Common myeloid progenitor, CD34-positive (primary cell): ENCODE measurements around the gene CDH12.
"Not testable (repeated sequence)": the region's sequence is repeated elsewhere in the genome, so short reads cannot be mapped to it uniquely, and the experiment has no call there.

Source experiments
- CTCF ChIA-PET: fragments of 350-600 bp; sonication (Branson Sonifier 250); formaldehyde crosslinking; loops from one replicate; lab custom pipeline; 2021; ENCODE audit warnings: antibody characterized with exemption; lab: Charles Lee
- POLR2A ChIA-PET: fragments of 350-600 bp; sonication (Branson Sonifier 250); formaldehyde crosslinking; loops from one replicate; lab custom pipeline; 2021; ENCODE audit warnings: antibody characterized with exemption; lab: Charles Lee
- DNase-seq, 3 donors: peaks; one replicate each; pipeline versions ENCODE4 v3.0.0 to v3.0.0-alpha.2; 2013
- H3K27ac ChIP-seq, 2 experiments: 1 replicate in 1 of 2; 2 replicates in 1 of 2; pipeline ENCODE4 v1.7.0; 2013; ENCODE audit warnings: inconsistent platforms in 2 of 2, low read length in 2 of 2, mild to moderate bottlenecking in 2 of 2, low read depth in 1 of 2, moderate library complexity in 1 of 2; ENCODE audit not compliant: severe bottlenecking in 2 of 2, insufficient read depth in 1 of 2, poor library complexity in 1 of 2
- H3K27me3 ChIP-seq, 5 experiments: replicated peaks in 2 of 5; 1 replicate in 3 of 5; 2 replicates in 2 of 5; pipeline versions ENCODE4 v1.6.1 to v1.7.0; 2013; ENCODE audit warnings: low read length in 4 of 5, mild to moderate bottlenecking in 2 of 5, moderate library complexity in 2 of 5, inconsistent platforms in 1 of 5; ENCODE audit not compliant: insufficient read depth in 5 of 5, control insufficient read depth in 4 of 5
- H3K36me3 ChIP-seq, 4 experiments: 1 replicate in 2 of 4; 2 replicates in 2 of 4; pipeline versions ENCODE4 v1.6.1 to v1.7.0; 2013; ENCODE audit warnings: low read length in 3 of 4, control low read depth in 1 of 4, mild to moderate bottlenecking in 1 of 4; ENCODE audit not compliant: control insufficient read depth in 4 of 4, insufficient read depth in 4 of 4
- H3K4me1 ChIP-seq, 4 experiments: 1 replicate in 3 of 4; 2 replicates in 1 of 4; pipeline versions ENCODE4 v1.6.1 to v1.7.1; 2013; ENCODE audit warnings: low read length in 3 of 4, mild to moderate bottlenecking in 3 of 4, control low read depth in 1 of 4, inconsistent platforms in 1 of 4, moderate library complexity in 1 of 4; ENCODE audit not compliant: control insufficient read depth in 4 of 4, insufficient read depth in 4 of 4; ENCODE audit errors: control extremely low read depth in 1 of 4
- H3K4me3 ChIP-seq, 7 experiments: 1 replicate in 4 of 7; 2 replicates in 3 of 7; pipeline versions ENCODE4 v1.5.1 to v1.7.0; 2013; ENCODE audit warnings: mild to moderate bottlenecking in 7 of 7, low read length in 6 of 7, moderate library complexity in 6 of 7, inconsistent platforms in 2 of 7, low read depth in 2 of 7, control low read depth in 1 of 7; ENCODE audit not compliant: insufficient read depth in 4 of 7, control insufficient read depth in 1 of 7; ENCODE audit errors: extremely low read depth in 1 of 7
- H3K9me3 ChIP-seq, 5 experiments: 1 replicate in 4 of 5; 2 replicates in 1 of 5; pipeline versions ENCODE4 v1.6.1 to v1.7.1; 2013; ENCODE audit warnings: low read length in 4 of 5, mild to moderate bottlenecking in 2 of 5, inconsistent platforms in 1 of 5, low read depth in 1 of 5, moderate library complexity in 1 of 5; ENCODE audit not compliant: control insufficient read depth in 4 of 5, insufficient read depth in 2 of 5; ENCODE audit errors: control extremely low read depth in 1 of 5
- WGBS: methylation state at CpG from one replicate; pipeline ENCODE4 v1.1.5; 2013; ENCODE audit not compliant: insufficient coverage; 5-methylcytosine and 5-hydroxymethylcytosine counted together

Gene CDH12

DNA sequence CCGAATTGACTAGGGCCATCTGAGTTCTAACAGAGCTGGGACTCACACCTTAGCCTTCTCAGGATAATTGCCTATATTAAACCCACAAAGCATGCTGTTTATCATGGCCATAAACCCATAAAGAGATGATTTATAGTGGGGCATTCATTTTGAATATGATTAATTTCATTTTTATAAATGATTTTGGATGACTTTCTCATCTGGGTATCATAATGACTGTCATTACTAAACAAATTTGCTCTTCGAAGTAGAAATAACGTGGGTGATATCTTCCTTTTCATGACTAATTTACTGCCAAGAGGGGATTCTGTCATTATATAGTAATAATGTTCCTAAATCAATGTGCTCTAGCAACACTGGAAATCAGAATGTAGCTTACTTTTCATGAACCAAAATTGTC lies 498.2 kb downstream of the CDH12 start:
- no CpG with 5 or more reads among the region's 3 CpGs for WGBS
- Histone ChIP-seq H3K36me3 (no peaks in the 10 kb centered on the region), H3K27ac (no peak overlapping the region), H3K9me3 (no peaks in the 10 kb centered on the region), H3K27me3 (no peaks in the 10 kb centered on the region), H3K4me1 (no peaks in the 10 kb centered on the region), H3K4me3 (no peak overlapping the region)
- ChIA-PET POLR2A (interaction anchor here (0.5 kb wide), 1 partner anchor 13 kb away, joined by 3 read pairs; no protein-coding TSS in a partner anchor), CTCF (no interaction called here)
- DNase-seq = no peak

DNA sequence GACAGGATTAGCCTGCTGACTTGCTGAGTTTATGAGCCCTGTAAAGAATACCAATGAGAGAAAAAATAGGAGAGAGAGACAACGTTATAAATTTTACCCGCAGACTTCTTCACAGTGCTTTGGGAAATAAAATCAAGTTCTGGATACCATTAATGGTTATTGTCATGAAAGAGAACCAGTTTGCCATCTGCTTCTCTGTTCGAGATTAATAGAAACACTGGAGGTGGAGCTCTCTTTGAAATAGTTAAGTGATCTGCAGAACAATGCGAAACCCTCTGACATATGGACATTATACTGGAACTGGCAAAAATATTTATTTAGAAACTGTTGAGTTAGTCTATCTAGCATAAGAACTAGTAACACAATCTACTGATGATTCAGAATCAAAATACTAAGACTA lies 500.7 kb downstream of the CDH12 start:
- Histone ChIP-seq H3K4me3 (no peak overlapping the region), H3K36me3 (no peaks in the 10 kb centered on the region), H3K4me1 (no peaks in the 10 kb centered on the region), H3K27me3 (no peaks in the 10 kb centered on the region), H3K9me3 (no peaks in the 10 kb centered on the region), H3K27ac (no peak overlapping the region)
- POLR2A ChIA-PET = no interaction called here
- DNase-seq = no peak
- CTCF ChIA-PET = no interaction called here
- WGBS = 97% methylated on average over 3 of the region's 4 CpGs

DNA sequence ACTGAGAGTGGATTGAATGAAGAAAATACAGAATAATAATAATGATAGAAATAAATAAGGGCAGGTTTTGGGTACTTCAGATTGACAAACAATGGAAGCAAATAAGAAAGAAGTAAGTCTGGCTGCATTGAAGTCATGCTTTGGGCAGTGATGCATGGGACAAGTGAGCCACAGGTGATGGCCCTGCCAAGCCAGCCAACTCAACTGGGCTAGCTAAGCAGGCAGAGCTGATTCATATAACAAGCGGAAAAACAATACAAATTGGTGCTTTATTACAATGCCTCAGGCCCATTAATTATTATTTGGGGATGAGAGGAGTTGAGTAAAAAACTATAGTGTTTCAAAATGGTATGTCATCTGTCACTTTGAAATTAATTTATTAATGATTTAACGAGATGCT lies 502.0 kb downstream of the CDH12 start:
- DNase-seq = no peak
- CTCF ChIA-PET = no interaction called here
- no peaks in the 10 kb centered on the region for H3K9me3 ChIP-seq
- no peak overlapping the region for H3K27ac ChIP-seq
- no peaks in the 10 kb centered on the region for H3K27me3 ChIP-seq
- no peaks in the 10 kb centered on the region for H3K4me1 ChIP-seq
- H3K36me3 ChIP-seq = no peaks in the 10 kb centered on the region
- no peak overlapping the region for H3K4me3 ChIP-seq
- WGBS = no CpG with 5 or more reads among the region's 2 CpGs
- POLR2A ChIA-PET = no interaction called here

DNA sequence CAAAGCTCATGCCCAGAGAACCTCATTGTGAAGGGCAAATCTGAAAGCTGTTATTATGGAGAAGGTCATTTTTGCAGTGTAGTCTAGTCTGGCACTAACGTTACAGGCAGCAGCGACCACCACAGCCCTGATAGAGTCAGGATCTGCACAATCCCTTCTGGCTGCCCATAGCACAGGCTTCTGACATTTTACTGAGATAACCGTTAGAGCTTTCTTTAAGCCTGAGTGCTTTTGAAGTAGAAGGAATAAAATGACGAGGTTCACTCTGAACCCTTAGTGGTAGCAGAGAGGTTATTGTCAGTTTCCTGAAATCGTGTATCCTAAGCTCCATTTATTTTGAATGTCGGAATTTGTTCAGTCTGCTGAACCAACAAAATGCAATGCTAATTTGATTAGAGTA lies 505.1 kb downstream of the CDH12 start:
- Histone ChIP-seq H3K36me3 (no peaks in the 10 kb centered on the region), H3K9me3 (no peaks in the 10 kb centered on the region), H3K27me3 (no peaks in the 10 kb centered on the region), H3K4me1 (no peaks in the 10 kb centered on the region), H3K4me3 (no peak overlapping the region), H3K27ac (no peak overlapping the region)
- WGBS = 92% methylated on average over 2 of the region's 6 CpGs
- CTCF ChIA-PET = no interaction called here
- POLR2A ChIA-PET = no interaction called here
- no peak for DNase-seq

DNA sequence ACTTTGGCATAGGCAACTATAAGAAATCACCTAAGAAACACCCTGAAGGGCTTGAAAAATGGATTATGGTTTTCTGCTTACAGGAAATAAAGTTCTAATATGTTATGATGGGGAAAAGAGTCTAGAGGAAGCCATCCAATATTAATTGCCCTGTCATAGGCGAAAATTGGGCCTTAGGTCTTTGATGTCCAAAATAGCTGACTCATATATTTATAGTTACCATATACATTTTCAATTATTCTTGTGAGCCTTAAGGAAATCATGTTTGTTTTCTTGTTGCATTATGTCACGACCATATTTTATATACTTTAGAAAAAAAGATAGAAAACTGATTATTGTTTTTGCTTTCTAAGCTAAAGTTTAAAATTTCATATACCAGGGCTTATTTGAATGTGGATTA lies 509.1 kb downstream of the CDH12 start:
- Histone ChIP-seq H3K9me3 (no peaks in the 10 kb centered on the region), H3K4me1 (no peaks in the 10 kb centered on the region), H3K27me3 (no peaks in the 10 kb centered on the region), H3K27ac (no peak overlapping the region), H3K36me3 (no peaks in the 10 kb centered on the region), H3K4me3 (no peak overlapping the region)
- no peak for DNase-seq
- POLR2A ChIA-PET = no interaction called here
- CTCF ChIA-PET = no interaction called here
- no CpG with 5 or more reads among the region's 2 CpGs for WGBS

DNA sequence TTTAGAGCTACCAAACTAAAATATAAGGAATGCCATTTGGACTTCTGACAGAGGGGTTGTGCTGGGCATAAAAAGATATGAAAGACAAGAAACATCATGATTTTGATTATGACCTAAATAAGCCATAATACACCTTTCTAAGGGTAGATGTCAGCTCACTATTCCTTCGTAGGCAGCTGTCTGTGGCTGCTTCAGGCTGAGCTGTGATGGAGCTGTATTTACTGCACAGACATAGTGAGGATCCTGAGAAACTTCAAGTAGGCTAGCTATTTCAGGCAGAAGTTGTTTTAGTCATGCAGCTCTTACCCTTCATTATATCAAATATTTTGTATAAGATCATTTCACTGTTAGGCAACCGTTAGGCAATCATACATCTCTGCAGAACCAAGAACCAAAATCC lies 511.7 kb downstream of the CDH12 start:
- ChIA-PET CTCF (no interaction called here), POLR2A (no interaction called here)
- 100% methylated on average over 1 of the region's 2 CpGs for WGBS
- no peak overlapping the region for H3K27ac ChIP-seq
- DNase-seq = no peak
- no peaks in the 10 kb centered on the region for H3K4me1 ChIP-seq
- H3K27me3 ChIP-seq = no peaks in the 10 kb centered on the region
- no peaks in the 10 kb centered on the region for H3K36me3 ChIP-seq
- no peak overlapping the region for H3K4me3 ChIP-seq
- peaks cover 0 to 2% (median 0%) of the 10 kb centered on the region in 5 experiments for H3K9me3 ChIP-seq

DNA sequence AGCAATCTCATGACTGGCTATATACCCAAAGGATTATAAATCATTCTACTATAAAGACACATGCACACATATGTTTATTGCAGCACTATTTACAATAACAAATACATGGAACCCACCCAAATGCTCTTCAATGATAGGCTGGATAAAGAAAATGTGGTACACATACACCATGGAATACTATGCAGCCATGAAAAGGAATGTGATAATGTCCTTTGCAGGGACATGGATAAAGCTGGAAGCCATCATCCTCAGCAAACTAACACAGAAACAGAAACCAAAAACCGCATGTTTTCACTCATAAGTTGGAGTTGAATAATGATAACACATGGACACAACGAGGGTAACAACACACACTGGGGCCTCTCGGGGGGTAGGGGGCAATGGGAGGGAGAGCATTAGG lies 520.2 kb downstream of the CDH12 start:
- H3K4me3 ChIP-seq, H3K27ac ChIP-seq, DNase-seq, H3K9me3 ChIP-seq, H3K27me3 ChIP-seq, H3K4me1 ChIP-seq, POLR2A ChIA-PET, H3K36me3 ChIP-seq, CTCF ChIA-PET: not testable (repeated sequence)
- 100% methylated on average over 1 of the region's 3 CpGs for WGBS
